Limb (tissue), 2 donors: ENCODE data around the gene RPL36A.

Experiments used
- DNase-seq, 2 donors: peaks; one replicate each; pipeline ENCODE4 v3.0.0-alpha.2; 2016; ENCODE audit errors: extremely low spot score in 2 of 2

RPL36A gene

GRCh38 chrX:101390664-101391525, at the start of gene RPL36A:
Gene RPL36A, plus strand, starts transcription at chrX:101391011. Its CDS starts 33 bp downstream, at chrX:101391044.
- DNase-seq = peak; percentile 87 to 90

- no peak for DNase-seq
Measured at GRCh38 chrX:101347859-101348451, 42.9 kb upstream of the RPL36A start.

- DNase-seq = peak; percentile 64 to 81
Measured at GRCh38 chrX:101348452-101349192, 42.2 kb upstream of the RPL36A start, which contains the start of gene TIMM8A. Gene TIMM8A, minus strand, starts transcription at chrX:101348742. Its CDS starts 78 bp downstream, at chrX:101348664.

- DNase-seq = no peak
Measured at GRCh38 chrX:101349193-101349562, 41.6 kb upstream of the RPL36A start.

- no peak for DNase-seq
Measured at GRCh38 chrX:101357166-101357795, 33.5 kb upstream of the RPL36A start.

- no peak for DNase-seq
Measured at GRCh38 chrX:101359966-101360365, 30.8 kb upstream of the RPL36A start.

- DNase-seq = no peak
Measured at GRCh38 chrX:101360390-101360789, 30.4 kb upstream of the RPL36A start.

GRCh38 chrX:101362116-101362515, 28.7 kb upstream of the RPL36A start:
- DNase-seq = no peak

- no peak for DNase-seq
Measured at GRCh38 chrX:101362757-101363156, 28.1 kb upstream of the RPL36A start.

GRCh38 chrX:101365301-101365795, 25.5 kb upstream of the RPL36A start:
- DNase-seq = no peak

GRCh38 chrX:101368800-101369199, 22.0 kb upstream of the RPL36A start:
- no peak for DNase-seq

GRCh38 chrX:101369687-101370086, 21.1 kb upstream of the RPL36A start:
- DNase-seq = no peak

- DNase-seq = no peak
Measured at GRCh38 chrX:101370888-101371504, 19.8 kb upstream of the RPL36A start.

- DNase-seq = no peak
Measured at GRCh38 chrX:101377547-101377946, 13.3 kb upstream of the RPL36A start.

- DNase-seq = no peak
Measured at GRCh38 chrX:101383679-101384205, 7.1 kb upstream of the RPL36A start.

GRCh38 chrX:101385026-101385684, 5.7 kb upstream of the RPL36A start:
- no peak for DNase-seq

- DNase-seq = no peak
Measured at GRCh38 chrX:101385795-101386541, 4.8 kb upstream of the RPL36A start, which contains the start of gene BTK. Gene BTK, minus strand, starts transcription at chrX:101386191. Its CDS starts 10,907 bp downstream, at chrX:101375284.

- DNase-seq = no peak
Measured at GRCh38 chrX:101386542-101386885, 4.3 kb upstream of the RPL36A start.

GRCh38 chrX:101388604-101389003, 2.2 kb upstream of the RPL36A start:
- DNase-seq = no peak
